Posterior vena cava (tissue), 2 donors: ENCODE results near the gene EEF1A2. TPM values are rescaled to one million over a fixed set of nuclear protein-coding genes. Genes with fewer than 3 reads are reported as not detected.
"Not testable (repeated sequence)": the region's sequence is repeated elsewhere in the genome, so short reads cannot be mapped to it uniquely, and the experiment has no call there.

ENCODE experiments used
- DNase-seq: peaks from one replicate; pipeline ENCODE4 v3.0.0-alpha.2; 2020; ENCODE audit warnings: low spot score
- intact Hi-C, 2 donors: fragments of 100-400 bp; cut with DNase I; formaldehyde crosslinking; loops; one replicate each; pipeline versions ENCODE4 v1.14.1 to v1.14.2; 2022 to 2023
- total RNA-seq, 2 donors: library from RNA; stranded (reverse); fragmentation: NEBNext Ultra II Directional; extraction: Animal tissue kit (Norgen Biotek cat#: 25700); gene quantifications; one replicate each; pipeline ENCODE4 v1.2.1, GENCODE V29; 2021
- donor health status: DM: yes; HTN: yes; CAD: no.
- donor health status: DM: yes; HTN: yes; CAD: no.

EEF1A2 gene
- total RNA-seq, 2 donors from 2014 or later, result 0.42 to 2.6 TPM

DNA sequence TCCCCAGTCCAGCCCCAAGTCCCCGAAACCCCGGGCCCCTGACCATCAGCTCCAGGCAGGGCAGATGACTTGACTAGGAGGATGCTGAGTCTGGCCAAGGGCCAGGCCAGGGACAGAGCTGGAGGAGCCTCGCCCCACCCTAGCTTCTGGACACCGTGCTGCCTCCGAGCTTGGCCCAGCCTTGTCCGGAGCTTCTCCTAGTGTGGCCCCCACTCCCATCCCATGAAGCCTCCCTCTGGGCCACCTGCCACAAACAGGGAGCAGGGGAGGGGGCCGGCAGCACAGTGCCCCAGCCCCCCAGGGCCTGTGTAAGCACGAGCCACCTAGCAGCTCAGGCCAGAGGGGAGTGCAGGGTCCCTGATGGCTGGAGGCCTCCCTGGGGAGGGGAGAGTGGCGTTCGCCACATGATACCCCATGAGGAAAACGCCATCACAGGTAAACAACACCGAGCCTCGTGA lies 5.3 kb downstream of the EEF1A2 start:
- intact Hi-C loops, result no loop called here
- no peak for DNase-seq

GRCh38 chr20:63492982-63493381 lies 5.9 kb downstream of the EEF1A2 start:
- intact Hi-C loops, result no loop called here
- DNase-seq, result no peak

DNA sequence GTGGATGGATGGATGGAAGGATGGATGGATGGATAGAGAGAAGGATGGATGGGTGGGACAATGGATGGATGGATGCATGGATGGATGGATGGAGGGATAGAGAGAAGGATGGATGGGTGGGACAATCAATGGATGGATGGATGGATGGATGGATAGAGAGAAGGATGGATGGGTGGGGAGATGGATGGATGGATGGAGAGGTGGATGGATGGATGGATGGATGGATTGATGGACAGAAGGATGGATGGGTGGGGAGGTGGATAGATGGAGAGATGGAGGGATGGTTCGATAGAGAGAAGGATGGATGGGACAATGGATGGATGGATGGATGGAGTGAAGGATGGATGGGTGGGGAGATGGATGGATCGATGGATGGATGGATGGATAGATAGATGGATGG lies 6.4 kb downstream of the EEF1A2 start:
- intact Hi-C loops, result no loop called here
- no peak for DNase-seq

DNA sequence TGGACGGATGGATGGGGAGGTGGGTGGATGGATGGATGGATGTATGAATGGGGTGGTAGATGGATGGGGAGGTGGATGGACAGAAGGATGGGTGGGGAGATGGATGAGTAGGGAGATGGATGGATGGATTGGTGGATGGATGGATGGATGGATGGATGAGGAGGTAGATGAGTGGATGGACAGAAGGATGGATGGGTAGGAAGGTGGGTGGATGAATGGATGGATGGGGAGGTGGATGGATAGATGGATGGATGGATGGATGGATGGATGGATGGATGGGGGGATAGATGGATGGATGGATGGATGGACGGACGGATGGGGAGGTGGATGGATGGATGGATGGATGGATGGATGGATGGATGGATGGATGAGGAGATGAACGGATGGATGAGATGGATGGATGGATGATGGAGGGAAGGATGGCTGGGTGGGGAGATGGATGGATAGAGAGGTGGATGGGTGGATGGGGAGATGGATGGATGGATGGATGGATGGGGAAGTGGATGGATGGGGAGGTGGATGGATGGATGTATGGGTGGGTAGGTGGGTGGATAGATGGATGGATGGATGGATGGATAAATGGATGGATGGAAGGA lies 7.2 kb downstream of the EEF1A2 start:
- no peak for DNase-seq
- intact Hi-C loops, result no loop called here

DNA sequence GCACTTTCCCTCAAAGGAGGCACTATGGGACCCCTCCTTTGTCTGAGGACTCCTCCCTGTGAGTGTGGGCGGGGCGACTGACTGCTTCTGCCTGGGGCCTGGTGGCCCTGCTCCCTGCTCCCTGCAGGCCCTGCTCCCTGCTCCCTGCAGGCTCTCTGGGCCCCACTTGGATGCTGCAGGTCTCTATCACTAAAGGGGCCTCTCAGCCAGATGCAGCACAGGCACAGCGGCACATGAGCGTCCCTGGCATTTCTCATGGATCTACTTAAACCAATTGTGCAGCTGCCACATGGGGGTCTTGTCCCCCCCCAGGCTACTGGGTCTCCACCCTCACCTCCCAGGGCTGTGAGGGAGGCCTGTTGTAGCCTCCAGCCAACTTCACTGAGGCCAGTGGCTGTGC lies 7.8 kb downstream of the EEF1A2 start:
- no peak for DNase-seq
- intact Hi-C loops, result no loop called here

DNA sequence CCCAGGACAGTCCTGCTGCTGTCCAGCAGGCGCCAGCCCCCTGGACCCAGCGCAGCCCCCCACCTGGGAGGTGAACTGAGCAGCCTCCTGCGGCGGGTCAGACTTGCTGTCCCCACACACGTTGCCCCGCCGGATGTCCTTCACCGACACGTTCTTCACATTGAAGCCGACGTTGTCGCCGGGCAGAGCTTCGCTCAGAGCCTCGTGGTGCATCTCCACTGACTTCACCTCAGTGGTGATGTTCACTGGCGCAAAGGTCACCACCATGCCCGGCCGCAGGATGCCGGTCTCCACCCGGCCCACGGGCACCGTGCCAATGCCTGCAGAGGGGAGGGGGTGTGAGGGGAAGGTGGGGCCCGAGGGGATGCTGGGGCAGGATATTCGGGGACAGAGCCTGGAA lies 8.5 kb downstream of the EEF1A2 start:
- intact Hi-C loops, result no loop called here

GRCh38 chr20:63488315-63489251 lies 10.3 kb downstream of the EEF1A2 start:
- DNase-seq, result no peak
- intact Hi-C loops, result no loop called here

More for the DNA sequence above, 8.5 kb downstream of the EEF1A2 start:
- no peak for DNase-seq

DNA sequence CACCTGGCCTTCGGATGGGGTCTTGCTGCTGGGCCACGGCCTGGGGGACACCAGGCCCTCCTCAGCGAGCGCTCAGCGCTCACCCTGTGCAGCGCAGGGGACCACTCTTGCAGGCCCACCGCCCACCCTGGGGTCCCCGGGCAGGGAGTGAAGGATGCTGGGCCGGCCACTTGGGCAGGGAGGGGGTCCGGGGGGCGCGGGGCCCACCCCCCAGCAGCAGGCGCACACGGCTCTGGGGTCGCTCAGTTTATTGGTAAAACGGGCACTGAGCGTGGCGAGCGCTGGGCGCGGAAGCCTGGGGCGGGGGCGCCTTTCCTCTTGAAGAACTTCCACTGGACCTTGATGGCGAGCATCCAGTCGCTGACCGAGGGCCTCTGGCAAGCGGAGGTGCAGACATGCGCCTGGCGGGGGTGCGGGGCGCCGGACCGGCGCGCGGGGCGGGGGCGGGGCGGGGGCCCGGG lies 11.1 kb downstream of the EEF1A2 start:
- intact Hi-C loops, result no loop called here
- DNase-seq, result no peak

DNA sequence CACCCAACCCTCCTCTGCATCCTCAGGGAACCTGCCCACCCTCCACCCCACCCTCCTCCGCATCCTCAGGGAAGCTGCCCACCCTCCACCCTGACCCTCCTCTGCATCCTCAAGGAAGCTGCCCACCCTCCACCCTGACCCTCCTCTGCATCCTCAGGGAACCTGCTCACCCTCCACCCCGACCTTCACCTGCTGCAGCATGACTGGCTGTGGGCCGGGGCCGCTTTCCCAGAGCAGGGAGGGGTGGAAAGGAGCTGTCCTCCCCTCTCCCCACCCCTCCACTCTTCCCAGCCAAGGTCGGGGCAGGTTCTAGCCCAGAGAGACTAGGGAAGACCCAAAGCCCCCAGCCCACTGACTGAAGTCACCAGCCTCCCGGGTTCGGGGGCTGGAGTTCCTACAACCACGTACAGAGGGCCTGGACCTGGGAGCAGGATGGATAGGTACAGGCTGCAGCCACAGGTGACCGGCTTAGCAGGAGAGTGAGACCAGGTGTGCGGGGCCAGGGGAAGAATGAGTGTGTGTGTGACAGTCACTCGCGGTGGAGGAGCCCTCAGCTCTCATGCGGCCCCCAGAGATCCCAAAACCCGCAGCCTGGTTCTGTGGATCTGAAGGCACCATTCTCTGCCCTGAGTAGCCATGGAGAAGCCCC lies 11.6 kb downstream of the EEF1A2 start:
- intact Hi-C loops, result no loop called here
- DNase-seq, result no peak

- no peak for DNase-seq
- intact Hi-C loops, result no loop called here
These were observed 12.5 kb downstream of the EEF1A2 start for GRCh38 chr20:63486300-63486855.

- intact Hi-C loops, result no loop called here
These were observed 14.1 kb downstream of the EEF1A2 start for GRCh38 chr20:63484651-63485403.

GRCh38 chr20:63484236-63484635 lies 14.6 kb downstream of the EEF1A2 start:
- no peak for DNase-seq
- intact Hi-C loops, result no loop called here

More at GRCh38 chr20:63484651-63485403, 14.1 kb downstream of the EEF1A2 start:
- no peak for DNase-seq

- intact Hi-C loops, result no loop called here
- no peak for DNase-seq
These were observed 15.0 kb downstream of the EEF1A2 start for GRCh38 chr20:63483834-63484233.

DNA sequence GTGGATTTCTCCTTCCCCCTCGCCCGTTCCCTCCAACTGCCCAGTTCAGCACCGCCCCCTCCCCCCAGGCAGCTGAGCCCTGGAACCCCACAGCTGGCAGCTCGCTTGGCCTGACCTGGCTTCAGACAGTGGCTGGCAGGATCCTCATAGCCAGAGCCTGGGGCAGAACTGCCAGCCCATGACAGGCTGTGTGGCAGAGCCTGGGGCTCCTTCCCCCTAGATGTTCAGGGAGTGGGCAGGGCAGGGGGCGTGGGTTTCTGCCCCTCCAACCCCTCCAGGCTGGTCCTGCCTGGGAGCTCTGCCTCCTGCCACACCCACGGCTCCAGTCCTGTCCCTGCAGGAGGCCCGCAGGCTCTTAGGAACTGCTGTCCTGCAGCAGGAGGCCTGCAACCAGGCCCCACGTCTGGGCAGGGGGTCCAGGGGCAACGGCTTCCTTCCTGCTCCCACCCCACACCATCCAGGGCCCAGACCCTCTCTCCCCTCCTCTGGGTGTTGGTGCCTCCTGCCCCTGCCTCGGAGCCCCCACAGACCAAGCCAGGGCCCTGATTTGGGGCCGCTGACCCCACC lies 16.8 kb downstream of the EEF1A2 start:
- no peak for DNase-seq
- intact Hi-C loops, result no loop called here

DNA sequence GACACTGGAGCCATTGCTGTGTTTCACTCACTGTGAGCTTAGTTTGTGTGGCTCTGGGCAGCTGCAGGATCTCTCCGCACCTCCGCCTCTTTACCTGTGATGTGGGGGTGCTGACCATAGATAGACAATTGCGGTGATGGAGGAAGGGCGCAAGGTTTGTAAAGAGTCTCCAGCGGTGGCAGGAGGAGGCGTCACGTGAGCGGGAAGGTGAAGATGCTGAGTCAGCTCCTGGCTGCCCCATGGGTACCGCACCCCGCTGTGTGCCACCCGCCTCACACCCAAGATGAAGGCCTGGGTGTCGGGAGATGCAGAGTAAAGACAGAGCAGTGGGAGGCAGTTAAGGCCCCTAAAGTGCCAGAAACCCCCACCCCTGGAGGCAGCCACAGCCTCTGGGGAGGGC lies 17.4 kb downstream of the EEF1A2 start:
- intact Hi-C loops, result no loop called here
- no peak for DNase-seq

DNA sequence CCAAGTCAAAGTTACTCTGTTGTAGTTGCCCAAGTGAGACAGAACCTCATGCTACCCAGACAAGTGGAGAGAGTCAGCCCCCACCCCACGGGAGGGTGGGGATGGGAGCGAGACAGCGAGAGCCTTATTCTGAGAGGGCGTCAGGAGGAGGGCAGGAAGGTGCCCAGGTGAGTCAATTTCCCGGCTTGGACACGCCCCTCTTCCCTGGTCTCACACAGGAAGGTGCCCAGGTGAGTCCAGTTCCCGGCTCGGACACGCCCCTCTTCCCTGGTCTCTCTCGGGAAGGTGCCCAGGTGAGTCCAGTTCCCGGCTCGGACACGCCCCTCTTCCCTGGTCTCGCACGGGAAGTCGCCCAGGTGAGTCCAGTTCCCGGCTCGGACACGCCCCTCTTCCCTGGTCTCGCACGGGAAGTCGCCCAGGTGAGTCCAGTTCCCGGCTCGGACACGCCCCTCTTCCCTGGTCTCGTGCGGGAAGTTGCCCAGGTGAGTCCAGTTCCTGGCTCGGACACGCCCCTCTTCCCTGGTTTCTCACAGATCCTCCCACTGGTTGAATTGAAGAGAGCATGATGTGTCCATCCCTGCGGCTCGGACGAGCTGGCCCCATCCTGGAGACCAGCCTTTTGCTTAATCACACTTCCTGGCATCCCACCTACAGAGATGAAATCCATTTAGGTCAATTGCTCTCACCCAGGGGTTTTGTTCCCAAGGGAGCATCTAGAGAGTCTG lies 19.0 kb downstream of the EEF1A2 start:
- intact Hi-C loops, DNase-seq: not testable (repeated sequence)

GRCh38 chr20:63478346-63479302 lies 20.3 kb downstream of the EEF1A2 start:
- DNase-seq, result no peak
- intact Hi-C loops, result no loop called here
